GM11168 (cell line): ENCODE measurements around the gene PLOD1.
"Not testable (repeated sequence)": the region's sequence is repeated elsewhere in the genome, so short reads cannot be mapped to it uniquely, and the experiment has no call there.

ENCODE experiments used
- in situ Hi-C: fragments of 300-500 bp; cut with MboI; formaldehyde crosslinking; loops from one replicate; pipeline ENCODE4 v1.12.0; 2022; ENCODE audit warnings: low sequenced_read_pairs; ENCODE audit not compliant: unreplicated experiment

Gene PLOD1

DNA sequence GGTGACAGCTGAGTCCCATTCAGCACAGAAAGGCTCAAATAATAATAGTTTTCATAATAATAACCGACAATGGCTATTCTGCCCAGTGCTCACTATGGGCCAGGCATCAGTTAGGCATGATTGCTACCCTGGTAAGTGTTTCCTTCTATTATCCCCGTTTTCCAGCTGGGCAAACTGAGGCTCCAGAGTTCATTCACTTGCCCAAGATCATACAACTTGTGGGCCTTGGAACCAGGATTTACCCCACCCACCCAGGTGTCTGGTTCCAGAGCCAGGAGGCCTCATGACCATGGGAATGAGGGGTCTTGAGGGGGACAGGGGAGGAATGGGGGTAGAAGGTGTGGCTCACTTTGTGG lies 518 bp downstream of the PLOD1 start:
- in situ Hi-C loops, result no loop called here

DNA sequence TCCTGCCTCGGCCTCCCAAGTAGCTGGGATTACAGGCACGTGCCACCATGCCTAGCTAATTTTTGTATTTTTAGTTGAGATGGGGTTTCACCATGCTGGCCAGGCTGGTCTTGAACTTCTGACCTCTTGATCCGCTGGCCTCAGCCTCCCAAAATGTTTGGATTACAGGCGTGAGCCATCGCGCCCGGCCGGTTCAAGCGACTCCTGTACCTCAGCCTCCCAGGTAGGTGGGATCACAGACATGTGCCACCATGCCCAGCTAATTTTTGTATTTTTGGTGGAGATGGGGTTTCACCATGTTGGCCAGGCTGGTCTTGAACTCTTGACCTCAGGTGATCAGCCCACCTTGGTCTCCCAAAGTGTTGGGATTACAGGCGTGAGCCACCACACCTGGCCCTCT lies 1.2 kb downstream of the PLOD1 start:
- in situ Hi-C loops, result not testable (repeated sequence)

- in situ Hi-C loops, result no loop called here
Observed at GRCh38 chr1:11938722-11939526, 4.4 kb downstream of the PLOD1 start.

GRCh38 chr1:11939794-11940193 lies 5.3 kb downstream of the PLOD1 start:
- in situ Hi-C loops, result not testable (repeated sequence)

DNA sequence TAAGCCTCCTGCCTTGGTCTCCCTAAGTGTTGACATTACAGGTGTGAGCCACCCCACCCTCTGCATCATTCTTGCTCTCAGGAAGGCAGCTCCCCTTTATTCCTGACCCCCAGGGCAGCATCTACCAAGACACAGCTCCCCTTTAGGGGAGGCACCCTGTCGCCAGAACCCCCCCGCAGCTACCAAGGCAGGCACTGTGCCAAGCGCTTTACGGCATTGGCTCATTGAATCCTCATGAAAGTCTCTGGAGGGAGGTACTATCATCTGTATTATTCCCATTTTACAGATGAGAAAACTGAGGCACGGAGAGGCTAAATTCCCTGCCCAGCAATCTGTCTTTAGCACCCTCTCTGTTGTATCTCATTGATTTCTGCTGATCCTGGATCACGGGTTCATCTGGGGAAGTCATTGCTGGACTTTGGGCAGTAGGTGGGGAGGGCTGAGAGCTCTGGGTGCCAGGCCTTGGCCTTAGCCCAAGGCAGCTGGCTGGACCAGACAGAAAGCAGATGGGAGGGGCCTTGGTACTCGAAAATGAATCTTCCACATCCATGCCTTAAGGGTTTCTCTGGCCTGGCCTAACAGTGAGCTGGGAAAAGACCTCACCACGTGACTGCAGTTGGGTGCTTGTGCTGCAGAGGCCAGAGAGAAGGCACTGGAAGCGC lies 5.9 kb downstream of the PLOD1 start:
- in situ Hi-C loops, result no loop called here

DNA sequence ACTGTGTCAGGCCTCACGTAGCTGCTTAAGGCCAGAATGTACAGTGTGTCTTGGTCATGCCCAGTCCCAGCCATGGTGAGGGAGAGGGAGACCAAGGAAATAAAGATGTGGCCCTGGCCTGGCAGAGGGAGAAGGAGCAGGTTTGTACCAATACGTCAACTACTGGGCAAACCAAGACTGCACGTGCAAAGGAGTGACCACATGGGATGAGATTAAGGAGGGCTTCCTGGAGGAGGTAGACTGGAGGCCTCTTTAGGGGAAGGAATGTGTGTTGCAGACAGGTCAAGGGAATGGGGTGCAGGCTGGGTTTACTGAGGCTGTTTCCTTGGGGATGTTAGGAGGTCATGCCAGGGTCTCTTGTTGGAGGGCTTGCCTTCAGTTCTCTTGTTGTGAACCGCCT lies 7.8 kb downstream of the PLOD1 start:
- in situ Hi-C loops, result no loop called here

DNA sequence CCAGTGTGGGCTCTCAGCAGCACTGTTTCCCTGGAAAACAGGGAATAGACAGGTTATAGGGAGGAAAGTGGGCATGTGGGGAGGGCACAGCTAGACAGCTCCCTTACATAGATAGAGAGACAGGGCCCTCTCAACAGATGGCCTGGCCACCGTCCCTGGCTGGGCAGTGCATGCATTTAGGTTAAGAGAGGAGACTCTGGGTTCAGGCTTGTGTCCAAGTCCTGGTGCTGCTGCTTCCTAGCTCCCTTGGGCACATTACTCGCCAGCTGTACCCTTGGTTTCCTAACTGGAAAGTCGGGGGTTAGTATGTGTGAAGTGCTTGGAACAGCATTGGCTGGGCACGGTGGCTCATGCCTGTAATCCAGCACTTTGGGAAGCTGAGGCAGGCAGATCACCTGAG lies 9.1 kb downstream of the PLOD1 start:
- in situ Hi-C loops, result no loop called here

DNA sequence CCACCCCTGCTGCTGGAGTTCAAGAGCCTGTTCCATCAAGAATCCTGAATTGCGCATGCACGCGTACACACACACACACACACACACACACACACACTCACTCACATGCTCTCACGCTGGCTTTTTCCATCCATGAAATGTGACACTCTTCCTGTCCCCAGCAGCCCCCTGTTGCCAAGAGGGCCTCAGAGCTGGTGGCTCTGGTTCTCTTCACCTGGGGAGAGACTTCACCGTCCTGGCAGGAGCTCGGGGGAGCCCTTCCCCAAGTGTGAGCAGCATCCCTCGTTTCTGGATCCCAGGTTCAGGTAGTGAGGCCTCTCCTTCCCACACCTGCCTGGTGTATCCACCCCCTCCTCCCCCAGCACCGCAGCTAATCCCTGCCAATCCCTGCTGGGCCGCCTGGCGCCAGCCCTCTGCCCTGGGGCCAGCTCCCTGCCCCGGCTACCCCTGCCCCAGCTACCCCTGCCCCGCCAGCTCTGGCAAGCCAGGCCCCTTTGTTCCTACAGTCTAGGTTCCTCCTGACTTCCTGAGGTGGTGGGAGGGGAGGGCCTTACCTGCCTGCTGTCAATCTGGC lies 9.9 kb downstream of the PLOD1 start:
- in situ Hi-C loops, result no loop called here

GRCh38 chr1:11946647-11947046 lies 12.1 kb downstream of the PLOD1 start:
- in situ Hi-C loops, result no loop called here

GRCh38 chr1:11948822-11949458 lies 14.4 kb downstream of the PLOD1 start:
- in situ Hi-C loops, result no loop called here

GRCh38 chr1:11951901-11952300 lies 17.4 kb downstream of the PLOD1 start:
- in situ Hi-C loops, result no loop called here

DNA sequence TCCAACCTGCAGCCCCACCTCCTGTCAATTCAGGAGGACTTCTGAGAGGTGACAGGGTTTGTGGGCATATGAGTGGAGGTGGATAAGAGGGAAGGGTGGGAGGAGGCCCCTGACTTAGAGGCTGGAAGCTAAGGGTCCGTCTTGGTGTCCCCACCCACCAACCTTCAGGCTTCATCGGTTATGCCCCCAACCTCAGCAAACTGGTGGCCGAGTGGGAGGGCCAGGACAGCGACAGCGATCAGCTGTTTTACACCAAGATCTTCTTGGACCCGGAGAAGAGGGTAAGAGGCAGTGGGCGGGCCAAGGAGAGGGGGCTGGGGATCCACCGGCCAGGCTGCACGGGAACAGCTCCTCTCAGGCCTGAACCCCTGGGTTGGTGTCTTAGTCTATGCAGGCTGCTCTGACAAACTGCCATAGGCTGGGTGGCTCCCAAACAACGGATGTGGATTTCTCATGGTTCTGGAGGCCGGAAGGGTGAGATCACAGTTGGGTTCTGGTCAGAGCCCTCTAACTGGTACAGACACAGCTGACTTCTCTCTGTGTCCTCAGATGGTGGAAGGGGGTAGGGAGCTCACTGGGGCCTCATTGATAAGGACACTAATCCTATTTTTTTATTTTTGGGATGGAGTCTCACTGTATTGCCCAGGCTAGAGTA lies 18.1 kb downstream of the PLOD1 start:
- in situ Hi-C loops, result no loop called here

- in situ Hi-C loops, result no loop called here
Observed at GRCh38 chr1:11955221-11955620, 20.7 kb downstream of the PLOD1 start.

GRCh38 chr1:11957398-11957797 lies 22.9 kb downstream of the PLOD1 start:
- in situ Hi-C loops, result no loop called here

DNA sequence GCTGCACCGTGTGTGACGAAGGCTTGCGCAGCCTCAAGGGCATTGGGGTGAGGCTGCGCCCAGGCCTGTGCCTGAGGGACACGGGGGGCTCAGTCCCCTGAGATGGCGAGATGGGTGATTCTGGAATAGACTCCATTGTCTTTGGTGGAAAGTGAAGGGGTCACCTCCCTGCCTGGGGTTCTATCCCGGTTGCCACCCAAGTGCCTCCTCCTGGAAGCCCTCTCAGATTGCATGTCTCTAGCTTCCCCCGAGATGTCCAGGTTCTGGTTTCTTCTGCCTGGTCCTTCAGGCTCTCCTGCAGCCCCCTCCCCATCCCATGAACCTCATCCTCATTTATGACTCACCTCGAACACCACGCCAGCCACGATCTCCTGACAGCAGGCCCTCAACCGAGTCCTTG lies 23.4 kb downstream of the PLOD1 start:
- in situ Hi-C loops, result no loop called here

DNA sequence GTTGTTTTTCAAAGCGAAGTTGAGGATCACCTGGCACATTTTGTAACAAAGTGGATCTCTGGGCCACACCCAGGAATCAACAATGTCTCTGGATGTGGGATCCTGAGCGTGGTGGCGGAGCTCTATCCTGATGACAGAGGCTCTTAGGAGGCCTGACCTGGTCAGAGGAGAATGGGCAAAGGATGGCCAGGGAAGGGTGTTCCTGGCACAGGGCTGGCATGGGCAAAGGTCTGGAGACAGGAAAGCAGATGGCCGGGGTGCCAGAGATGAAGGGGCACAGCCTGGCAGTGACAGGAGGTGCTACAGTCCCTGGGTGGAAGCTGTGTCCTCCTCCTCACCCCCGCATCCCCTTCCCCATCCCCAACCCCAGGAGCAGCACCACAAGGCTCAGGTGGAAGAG lies 25.8 kb downstream of the PLOD1 start:
- in situ Hi-C loops, result loop anchor here (10.0 kb wide), 1 partner anchor 115 kb away; the partner anchor contains the start of gene NPPA

GRCh38 chr1:11960715-11961114 lies 26.2 kb downstream of the PLOD1 start:
- in situ Hi-C loops, result loop anchor here (10.0 kb wide), 1 partner anchor 116 kb away; the partner anchor contains the start of gene NPPA

DNA sequence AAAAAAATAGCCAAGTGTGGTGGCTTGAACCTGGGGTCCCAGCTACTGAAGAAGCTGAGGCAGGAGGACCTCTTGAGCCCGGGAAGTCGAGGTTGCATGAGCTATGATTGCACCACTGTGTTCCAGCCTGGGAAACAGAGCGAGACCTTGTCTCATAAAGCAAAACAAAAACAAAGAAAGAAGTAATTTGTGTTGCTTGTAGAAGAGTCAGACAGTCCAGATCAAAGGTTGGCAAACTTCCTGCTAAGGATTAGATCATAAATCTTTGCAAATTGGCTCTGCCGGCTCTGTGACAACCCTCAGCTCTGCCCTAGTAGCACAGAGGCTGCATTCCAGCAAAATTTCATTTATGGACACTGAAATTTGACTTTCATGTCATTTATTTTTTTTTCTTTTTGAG lies 26.7 kb downstream of the PLOD1 start:
- in situ Hi-C loops, result loop anchor here (10.0 kb wide), 1 partner anchor 116 kb away; the partner anchor contains the start of gene NPPA

DNA sequence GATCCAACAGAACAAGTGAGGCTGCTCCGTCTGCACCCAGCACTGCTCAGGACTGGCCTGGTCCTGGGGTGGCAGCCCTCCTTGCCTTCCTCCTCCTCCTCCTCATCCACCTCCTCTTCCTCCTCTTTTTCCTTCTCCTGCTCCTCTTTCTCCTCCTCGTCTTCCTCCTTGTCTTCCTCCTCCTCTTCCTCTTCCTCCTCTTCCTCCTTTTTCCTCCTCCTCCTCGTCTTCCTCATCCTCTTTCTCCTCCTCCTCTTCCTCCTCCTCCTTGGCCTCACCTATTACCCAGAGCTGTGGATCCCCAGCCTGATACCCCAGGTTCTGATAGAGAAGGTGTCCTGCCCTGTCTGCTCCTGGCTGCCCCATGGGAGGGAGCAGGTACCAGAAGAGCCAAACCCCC lies 29.1 kb downstream of the PLOD1 start:
- in situ Hi-C loops, result loop anchor here (10.0 kb wide), 1 partner anchor 119 kb away; the partner anchor contains the start of gene NPPA

DNA sequence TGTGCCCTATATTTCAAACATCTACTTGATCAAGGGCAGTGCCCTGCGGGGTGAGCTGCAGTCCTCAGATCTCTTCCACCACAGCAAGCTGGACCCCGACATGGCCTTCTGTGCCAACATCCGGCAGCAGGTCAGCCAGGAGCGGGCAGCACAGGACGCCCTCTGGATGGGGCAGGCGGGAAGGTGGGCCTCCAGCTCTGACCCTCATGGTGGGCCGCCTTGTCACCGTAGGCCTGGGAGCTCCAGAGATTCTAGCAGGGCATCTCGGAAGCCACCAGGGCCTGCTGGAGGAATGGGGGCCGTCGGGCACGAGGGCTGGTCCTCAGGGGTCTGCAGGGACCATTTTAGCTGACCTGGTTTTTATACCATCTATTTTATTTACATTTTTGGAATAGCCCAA lies 30.1 kb downstream of the PLOD1 start:
- in situ Hi-C loops, result loop anchor here (10.0 kb wide), 1 partner anchor 120 kb away; the partner anchor contains the start of gene NPPA
